ENCODE measurements around the gene RXFP1. TPM values are rescaled to one million over a fixed set of nuclear protein-coding genes. Genes with fewer than 3 reads are reported as not detected.

RXFP1 gene
- total RNA-seq, 2 donors from 2014 or later = not detected

GRCh38 chr4:158599765-158600498 is 78.2 kb downstream of the RXFP1 start:
- intact Hi-C loops (cut with DNase I) = no loop called here
- H3K27ac ChIP-seq = no peak overlapping the region
- 66% methylated on average over 3 of the region's 3 CpGs for WGBS, 2 donors
- no peak for TF ChIP-seq CTCF (IDR thresholded peaks at IDR 0.05)
- no peak for TF ChIP-seq POLR2A (IDR thresholded peaks at IDR 0.05)
- H3K36me3 ChIP-seq (replicated peaks in 1 of 2; ENCODE audit: insufficient read depth in 1 of 2, low read depth in 2 of 2) = no peaks in the 10 kb centered on the region
- ATAC-seq = no peak
- H3K9me3 ChIP-seq = no peaks in the 10 kb centered on the region
- DNase-seq = no peak
- H3K4me1 ChIP-seq = peaks cover 7% of the 10 kb centered on the region
- no peaks in the 10 kb centered on the region for H3K27me3 ChIP-seq
- no peak overlapping the region for H3K4me3 ChIP-seq

GRCh38 chr4:158604369-158604768 is 82.7 kb downstream of the RXFP1 start:
- no peak for ATAC-seq
- intact Hi-C loops (cut with DNase I) = no loop called here
- Histone ChIP-seq H3K27ac (no peak overlapping the region), H3K4me3 (no peak overlapping the region), H3K27me3 (no peaks in the 10 kb centered on the region), H3K36me3 (replicated peaks in 1 of 2; ENCODE audit: insufficient read depth in 1 of 2, low read depth in 2 of 2) (no peaks in the 10 kb centered on the region), H3K4me1 (no peaks in the 10 kb centered on the region), H3K9me3 (no peaks in the 10 kb centered on the region)
- TF ChIP-seq POLR2A (IDR thresholded peaks at IDR 0.05) = no peak
- no peak for TF ChIP-seq CTCF (IDR thresholded peaks at IDR 0.05)
- no peak for DNase-seq

GRCh38 chr4:158605393-158605792 is 83.7 kb downstream of the RXFP1 start:
- 61 to 62% methylated on average over 6 of the region's 6 CpGs for WGBS, 2 donors
- Histone ChIP-seq H3K4me1 (no peaks in the 10 kb centered on the region), H3K36me3 (replicated peaks in 1 of 2; ENCODE audit: insufficient read depth in 1 of 2, low read depth in 2 of 2) (no peaks in the 10 kb centered on the region), H3K9me3 (no peaks in the 10 kb centered on the region), H3K27ac (no peak overlapping the region), H3K27me3 (no peaks in the 10 kb centered on the region), H3K4me3 (no peak overlapping the region)
- intact Hi-C loops (cut with DNase I) = no loop called here
- DNase-seq (no peak), ATAC-seq (no peak)
- TF ChIP-seq POLR2A (IDR thresholded peaks at IDR 0.05) = no peak
- TF ChIP-seq CTCF (IDR thresholded peaks at IDR 0.05) = no peak

- Histone ChIP-seq H3K4me1 (no peaks in the 10 kb centered on the region), H3K4me3 (no peak overlapping the region), H3K27ac (no peak overlapping the region), H3K36me3 (replicated peaks in 1 of 2; ENCODE audit: insufficient read depth in 1 of 2, low read depth in 2 of 2) (no peaks in the 10 kb centered on the region), H3K9me3 (no peaks in the 10 kb centered on the region), H3K27me3 (no peaks in the 10 kb centered on the region)
- intact Hi-C loops (cut with DNase I) = no loop called here
- ATAC-seq (no peak), DNase-seq (no peak)
- TF ChIP-seq CTCF (IDR thresholded peaks at IDR 0.05) = no peak
- 72 to 75% methylated on average over 4 of the region's 4 CpGs for WGBS, 2 donors
Observed at GRCh38 chr4:158606969-158607368, 85.3 kb downstream of the RXFP1 start.

- no peaks in the 10 kb centered on the region for H3K27me3 ChIP-seq
- intact Hi-C loops (cut with DNase I) = no loop called here
Observed at GRCh38 chr4:158609116-158609515, 87.4 kb downstream of the RXFP1 start.

More at GRCh38 chr4:158609116-158609515, 87.4 kb downstream of the RXFP1 start:
- no peak for TF ChIP-seq CTCF (IDR thresholded peaks at IDR 0.05)
- no peak for TF ChIP-seq POLR2A (IDR thresholded peaks at IDR 0.05)
- Histone ChIP-seq H3K9me3 (no peaks in the 10 kb centered on the region), H3K4me3 (no peak overlapping the region), H3K27ac (no peak overlapping the region), H3K4me1 (no peaks in the 10 kb centered on the region), H3K36me3 (replicated peaks in 1 of 2; ENCODE audit: insufficient read depth in 1 of 2, low read depth in 2 of 2) (no peaks in the 10 kb centered on the region)
- DNase-seq (no peak), ATAC-seq (no peak)
- WGBS, 2 donors = 69 to 75% methylated on average over 4 of the region's 4 CpGs

Data from body of pancreas (tissue), 4 donors.